K562 (cell line): ENCODE results near the gene LOC128125822.

ENCODE experiments used
- ATF1 ChIP-seq, 2 experiments: fragments of 450-650 bp in 1 of 2; IDR thresholded peaks; 2 replicates each; pipeline ENCODE4 v1.6.1; 2016; ENCODE audit warnings: missing compliant biosample characterization in 1 of 2, missing genetic modification characterization in 1 of 2
- CREB3L1 ChIP-seq: fragments of 450-650 bp; IDR thresholded peaks from 2 replicates; pipeline ENCODE4 v1.6.1; 2014; ENCODE audit warnings: low read depth, mild to moderate bottlenecking, moderate library complexity, borderline replicate concordance
- FOXK1 ChIP-seq: sonication (generic); formaldehyde crosslinking; IDR thresholded peaks from 2 replicates; pipeline ENCODE4 v1.8.0; 2022; ENCODE audit warnings: missing genetic modification reagents, mild to moderate bottlenecking, borderline replicate concordance
- HDAC2 ChIP-seq: fragments of 450-650 bp; IDR thresholded peaks from 2 replicates; pipeline ENCODE4 v1.6.1; 2016; ENCODE audit warnings: mild to moderate bottlenecking
- MIER1 ChIP-seq: fragments of 450-650 bp; IDR thresholded peaks from 2 replicates; pipeline ENCODE4 v1.6.1; 2016; ENCODE audit warnings: antibody characterized with exemption, mild to moderate bottlenecking, low read depth
- NCOR1 ChIP-seq: fragments of 450-650 bp; IDR thresholded peaks from 2 replicates; pipeline ENCODE4 v1.6.1; 2016; ENCODE audit warnings: mild to moderate bottlenecking, moderate library complexity
- PTTG1 ChIP-seq: fragments of 450-650 bp; IDR thresholded peaks from 2 replicates; pipeline ENCODE4 v1.6.1; 2016; ENCODE audit warnings: low read depth, mild to moderate bottlenecking, missing genetic modification characterization, missing compliant biosample characterization
- RBM25 ChIP-seq: fragments of 200-400 bp; formaldehyde crosslinking; IDR thresholded peaks from 2 replicates; pipeline ENCODE4 v1.6.1; 2018; ENCODE audit warnings: low read length, low read depth, moderate library complexity; ENCODE audit not compliant: severe bottlenecking
- SIRT6 ChIP-seq: IDR thresholded peaks from one replicate; pipeline ENCODE4 v1.6.1; 2012; ENCODE audit warnings: low read depth, mild to moderate bottlenecking, control low read depth, inconsistent platforms, low read length, moderate library complexity
- SLC30A9 ChIP-seq: fragments of 250-450 bp; sonication (Bioruptor Pico); IDR thresholded peaks from 2 replicates; pipeline ENCODE4 v1.8.0; 2022; ENCODE audit warnings: mild to moderate bottlenecking, moderate library complexity
- SMARCA4 ChIP-seq: fragments of 450-650 bp; IDR thresholded peaks from 2 replicates; pipeline ENCODE4 v1.6.1; 2016
- SRF ChIP-seq, 2 experiments: fragments of 250-450, 450-650 bp in 1 of 2; sonication (Bioruptor Pico) in 1 of 2; sonication (generic) in 1 of 2; formaldehyde crosslinking; IDR thresholded peaks; 2 replicates each; pipeline versions ENCODE4 v1.5.0 to v1.5.1; 2020 to 2022; ENCODE audit warnings: mild to moderate bottlenecking in 1 of 2, missing genetic modification reagents in 1 of 2
- SRSF9 ChIP-seq: fragments of 200-400 bp; formaldehyde crosslinking; IDR thresholded peaks from 2 replicates; pipeline ENCODE4 v1.6.1; 2017; ENCODE audit warnings: low read depth, low read length, borderline replicate concordance
- STAG1 ChIP-seq: sonication (generic); formaldehyde crosslinking; IDR thresholded peaks from 2 replicates; pipeline ENCODE4 v1.5.0; 2020; ENCODE audit warnings: missing genetic modification reagents, borderline replicate concordance
- STAT5B ChIP-seq: fragments of 250-450 bp; sonication (Bioruptor Pico); IDR thresholded peaks from 2 replicates; pipeline ENCODE4 v1.8.0; 2021; ENCODE audit warnings: mild to moderate bottlenecking, inconsistent platforms
- THRA ChIP-seq: fragments of 450-650 bp; IDR thresholded peaks from 2 replicates; pipeline ENCODE4 v1.6.1; 2017; ENCODE audit warnings: mild to moderate bottlenecking, moderate library complexity
- TOE1 ChIP-seq, 2 experiments: fragments of 450-650 bp in 1 of 2; sonication (generic) in 1 of 2; formaldehyde crosslinking in 1 of 2; IDR thresholded peaks; 2 replicates each; pipeline versions ENCODE4 v1.7.1 to v1.8.0; 2016 to 2022; ENCODE audit warnings: borderline replicate concordance in 2 of 2, mild to moderate bottlenecking in 2 of 2, antibody characterized with exemption in 1 of 2, inconsistent platforms in 1 of 2, low read depth in 1 of 2, missing genetic modification reagents in 1 of 2, moderate library complexity in 1 of 2
- ZBTB2 ChIP-seq: fragments of 450-650 bp; IDR thresholded peaks from 2 replicates; pipeline ENCODE4 v1.6.1; 2016; ENCODE audit warnings: antibody characterized with exemption
- ZNF124 ChIP-seq: sonication (generic); formaldehyde crosslinking; IDR thresholded peaks from 2 replicates; pipeline ENCODE4 v1.8.1; 2022; ENCODE audit warnings: missing genetic modification reagents
- ZNF212 ChIP-seq: fragments of 450-650 bp; formaldehyde crosslinking; IDR thresholded peaks from 2 replicates; pipeline ENCODE4 v1.4.0; 2020; ENCODE audit warnings: mild to moderate bottlenecking
- ZNF253 ChIP-seq: fragments of 250-450 bp; sonication (Bioruptor Pico); conservative IDR thresholded peaks from 2 replicates; pipeline ENCODE4 v1.6.1; 2021; ENCODE audit warnings: mild to moderate bottlenecking
- ZNF384 ChIP-seq: IDR thresholded peaks from 2 replicates; pipeline ENCODE4 v1.6.1; 2012; ENCODE audit warnings: low read depth, low read length, improper control_type of control experiment
- ZNF57 ChIP-seq: fragments of 450-650 bp; formaldehyde crosslinking; IDR thresholded peaks from 2 replicates; pipeline ENCODE4 v1.4.0; 2020; ENCODE audit warnings: mild to moderate bottlenecking, moderate library complexity
- ZNF586 ChIP-seq: fragments of 450-650 bp; formaldehyde crosslinking; conservative IDR thresholded peaks from 2 replicates; pipeline ENCODE4 v1.4.0; 2020; ENCODE audit warnings: mild to moderate bottlenecking, moderate library complexity
- ZNF707 ChIP-seq: fragments of 250-450 bp; sonication (Bioruptor Pico); conservative IDR thresholded peaks from 2 replicates; pipeline ENCODE4 v1.8.0; 2022; ENCODE audit warnings: inconsistent platforms, mild to moderate bottlenecking, moderate library complexity

LOC128125822 gene

GRCh38 chr6:63572044-63572746, at the start of gene LOC128125822, which contains the start of gene PTP4A1 (continued):
- TF ChIP-seq THRA (no peak), SLC30A9 (CRISPR knock-in tag) (no peak), CREB3L1 (peak; percentile 37; the same call in 1 of the 2 replicates), RBM25 (peak; percentile 79), MIER1 (no peak), ZNF253 (CRISPR knock-in tag) (no peak), SMARCA4 (peak; percentile 52; the same call in 1 of the 2 replicates), ZNF57 (CRISPR knock-in tag) (no peak), NCOR1 (no peak), PTTG1 (tag) (no peak), ATF1 (CRISPR knock-in tag; IDR thresholded peaks at IDR 0.05) (peak; percentile 53), ATF1 (tag; IDR thresholded peaks at IDR 0.05) (peak; percentile 97), ZBTB2 (no peak), STAT5B (no peak), FOXK1 (CRISPR knock-in tag) (no peak), SRSF9 (no peak), ZNF212 (CRISPR knock-in tag) (no peak), SIRT6 (no peak), ZNF586 (no peak), ZNF384 (no peak), SRF (CRISPR knock-in tag; IDR thresholded peaks at IDR 0.05) (no peak; a peak in 1 of 4 replicates), TOE1 (IDR thresholded peaks at IDR 0.05; ENCODE audit: borderline replicate concordance) (no peak), TOE1 (CRISPR knock-in tag; IDR thresholded peaks at IDR 0.05; ENCODE audit: borderline replicate concordance, low read depth) (no peak), STAG1 (CRISPR knock-in tag) (0 out of 2 replicates have a peak, but pooled peaks have one; percentile 20), ZNF124 (CRISPR knock-in tag) (no peak), HDAC2 (peak; percentile 77; the same call in 1 of the 2 replicates), ZNF707 (CRISPR knock-in tag) (no peak)
